Neural cell (in vitro differentiated cells): ENCODE data around the gene GRAP. TPM values are rescaled to one million over a fixed set of nuclear protein-coding genes. Genes with fewer than 3 reads are reported as not detected.
"Not testable (repeated sequence)": the region's sequence is repeated elsewhere in the genome, so short reads cannot be mapped to it uniquely, and the experiment has no call there.

Experiments used
- H2AFZ ChIP-seq: fragments of 200-600, 300-800 bp; sonication (generic), shearing (Covaris generic); 2 replicates; pipeline ENCODE4 v1.6.0; 2014; ENCODE audit warnings: low read depth, mild to moderate bottlenecking, antibody characterized with exemption, low read length, moderate library complexity
- H3F3A ChIP-seq: fragments of 200-600 bp; shearing (Covaris generic); 2 replicates; pipeline ENCODE4 v1.6.1; 2016; ENCODE audit warnings: mild to moderate bottlenecking, moderate library complexity, mixed read lengths, antibody characterized with exemption, low read length; ENCODE audit not compliant: insufficient read depth, poor library complexity, severe bottlenecking
- H3K27ac ChIP-seq: fragments of 200-600, 300-800 bp; sonication (generic), shearing (Covaris generic); 2 replicates; pipeline ENCODE4 v1.5.1; 2014; ENCODE audit warnings: mild to moderate bottlenecking, low read length, moderate library complexity
- H3K27me3 ChIP-seq: fragments of 300-800, 200-600 bp; sonication (generic), shearing (Covaris generic); 2 replicates; pipeline ENCODE4 v1.6.0; 2014; ENCODE audit warnings: mild to moderate bottlenecking, low read depth, low read length, moderate library complexity; ENCODE audit not compliant: insufficient read depth
- H3K36me3 ChIP-seq: fragments of 300-800, 200-600 bp; sonication (generic), shearing (Covaris generic); 2 replicates; pipeline ENCODE4 v1.5.1; 2014; ENCODE audit warnings: mild to moderate bottlenecking, antibody characterized with exemption, low read length, moderate library complexity; ENCODE audit not compliant: insufficient read depth
- H3K4me2 ChIP-seq: fragments of 300-800, 200-600 bp; sonication (generic), shearing (Covaris generic); 2 replicates; pipeline ENCODE4 v1.6.0; 2014; ENCODE audit warnings: mild to moderate bottlenecking, low read length
- H3K4me3 ChIP-seq: fragments of 300-800, 200-600 bp; sonication (generic), shearing (Covaris generic); 2 replicates; pipeline ENCODE4 v1.5.1; 2014; ENCODE audit warnings: mild to moderate bottlenecking, low read length, moderate library complexity
- H3K79me2 ChIP-seq: fragments of 200-600 bp; shearing (Covaris generic); replicated peaks from 2 replicates; pipeline ENCODE4 v1.6.0; 2014; ENCODE audit warnings: mild to moderate bottlenecking, low read length, moderate library complexity; ENCODE audit not compliant: insufficient read depth
- H3K9ac ChIP-seq: fragments of 300-800, 200-600 bp; sonication (generic), shearing (Covaris generic); 2 replicates; pipeline ENCODE4 v1.6.1; 2016; ENCODE audit warnings: mild to moderate bottlenecking, low read length, mixed read lengths
- H3K9me2 ChIP-seq: fragments of 200-600 bp; shearing (Covaris generic); 2 replicates; pipeline ENCODE4 v1.6.1; 2016; ENCODE audit warnings: mild to moderate bottlenecking, low read length, mixed read lengths; ENCODE audit not compliant: insufficient read depth
- H3K9me3 ChIP-seq: fragments of 200-600, 300-800 bp; sonication (generic), shearing (Covaris generic); 2 replicates; pipeline ENCODE4 v1.6.1; 2016; ENCODE audit warnings: mild to moderate bottlenecking, mixed run types, low read length, moderate library complexity, mixed read lengths
- H4K20me1 ChIP-seq: fragments of 200-600 bp; shearing (Covaris generic); 2 replicates; pipeline ENCODE4 v1.6.1; 2016; ENCODE audit warnings: mild to moderate bottlenecking, mixed run types; ENCODE audit not compliant: insufficient read depth
- POLR2AphosphoS5 ChIP-seq: IDR thresholded peaks from 2 replicates; pipeline ENCODE4 v1.6.1; 2012
- polyA plus RNA-seq: library from polyadenylated mRNA; depleted of rRNA; stranded (reverse); fragments of >200 nt; gene quantifications from 2 replicates; pipeline ENCODE4 v1.2.3, GENCODE V29; 2014

Gene GRAP
- polyA plus RNA-seq, 1 donor from 2014 or later: 0.42 TPM

GRCh38 chr17:19076398-19077192 is 29.8 kb upstream of the GRAP start:
- not testable (repeated sequence) for H3K4me2 ChIP-seq, H3K79me2 ChIP-seq, H3K27ac ChIP-seq, H3K9me3 ChIP-seq, H2AFZ ChIP-seq, H3K9ac ChIP-seq, H3K27me3 ChIP-seq, H3K4me3 ChIP-seq, H3F3A ChIP-seq, H4K20me1 ChIP-seq, H3K9me2 ChIP-seq, H3K36me3 ChIP-seq

GRCh38 chr17:19070318-19071168 is 23.8 kb upstream of the GRAP start:
- not testable (repeated sequence) for H3K4me3 ChIP-seq, H3F3A ChIP-seq, H3K4me2 ChIP-seq, H3K79me2 ChIP-seq, H3K27me3 ChIP-seq, H3K9me3 ChIP-seq, H3K9me2 ChIP-seq, H2AFZ ChIP-seq, H3K27ac ChIP-seq, H3K36me3 ChIP-seq, H3K9ac ChIP-seq, H4K20me1 ChIP-seq

- not testable (repeated sequence) for H3K9me3 ChIP-seq, H3K27ac ChIP-seq, H3K27me3 ChIP-seq, H3K79me2 ChIP-seq, H3K4me2 ChIP-seq, H3K9me2 ChIP-seq, H4K20me1 ChIP-seq, H3K4me3 ChIP-seq, H3K9ac ChIP-seq, H2AFZ ChIP-seq, H3F3A ChIP-seq, H3K36me3 ChIP-seq
Observed at GRCh38 chr17:19064378-19064777, 17.6 kb upstream of the GRAP start.

- not testable (repeated sequence) for H4K20me1 ChIP-seq, H3K9me2 ChIP-seq, H3K4me2 ChIP-seq, H3F3A ChIP-seq, H3K9me3 ChIP-seq, H3K79me2 ChIP-seq, H3K27me3 ChIP-seq, H3K36me3 ChIP-seq, H2AFZ ChIP-seq, H3K4me3 ChIP-seq
- peak; percentile 65 for TF ChIP-seq POLR2AphosphoS5
- Histone ChIP-seq H3K27ac (peak overlapping the region; percentile 51), H3K9ac (peak overlapping the region; percentile 48)
Observed at GRCh38 chr17:19063326-19063956, 16.7 kb upstream of the GRAP start.

GRCh38 chr17:19062718-19063325 is 16.1 kb upstream of the GRAP start:
- not testable (repeated sequence) for H4K20me1 ChIP-seq, H3K4me2 ChIP-seq, H3K27ac ChIP-seq, H3F3A ChIP-seq, H3K9me3 ChIP-seq, H3K4me3 ChIP-seq, H3K79me2 ChIP-seq, H3K36me3 ChIP-seq, H3K27me3 ChIP-seq, H3K9me2 ChIP-seq, H2AFZ ChIP-seq, H3K9ac ChIP-seq

GRCh38 chr17:19062009-19062717 is 15.4 kb upstream of the GRAP start:
- not testable (repeated sequence) for H3K4me3 ChIP-seq, H3K4me2 ChIP-seq

GRCh38 chr17:19055447-19055846 is 8.7 kb upstream of the GRAP start:
- H3K27ac ChIP-seq, H4K20me1 ChIP-seq, H3K9ac ChIP-seq, H3K27me3 ChIP-seq, H3K4me2 ChIP-seq, H3K36me3 ChIP-seq, H3K9me3 ChIP-seq, H3K79me2 ChIP-seq, H3F3A ChIP-seq, H3K9me2 ChIP-seq, H2AFZ ChIP-seq, H3K4me3 ChIP-seq: not testable (repeated sequence)

More at GRCh38 chr17:19062009-19062717, 15.4 kb upstream of the GRAP start:
- not testable (repeated sequence) for H4K20me1 ChIP-seq, H3K27me3 ChIP-seq, H3K9me2 ChIP-seq, H3K36me3 ChIP-seq, H3K9me3 ChIP-seq, H3K27ac ChIP-seq, H3K79me2 ChIP-seq, H2AFZ ChIP-seq, H3F3A ChIP-seq, H3K9ac ChIP-seq
